B cell (primary cell): ENCODE data around the gene ELANE.

Source experiments
- EZH2 ChIP-seq: IDR thresholded peaks from 2 replicates; pipeline ENCODE4 v1.6.1; 2012; ENCODE audit warnings: borderline replicate concordance, low read depth, mild to moderate bottlenecking, moderate library complexity, low read length; ENCODE audit not compliant: insufficient read depth, poor library complexity, severe bottlenecking
- TF ChIP-seq, protein P1 (sequence below): fragments of 200-600 bp; IDR thresholded peaks from one replicate; pipeline ENCODE4 v1.8.0; 2022; ENCODE audit warnings: antibody characterized with exemption, mild to moderate bottlenecking

DNA sequence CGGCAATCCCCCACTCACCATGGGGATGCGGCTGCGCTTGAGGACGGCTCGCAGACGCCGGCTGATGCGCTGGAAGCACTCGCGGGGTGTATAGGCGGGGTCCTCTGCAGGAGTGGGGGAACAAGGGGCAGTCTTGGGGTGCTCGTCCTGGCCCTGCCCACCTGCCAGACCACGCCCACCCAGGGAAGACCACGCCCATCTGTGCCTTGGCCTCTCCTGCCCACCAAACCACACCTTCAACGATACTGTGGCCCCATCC lies 47.9 kb downstream of the ELANE start:
- TF ChIP-seq EZH2, result no peak
- TF ChIP-seq, protein P1, sequence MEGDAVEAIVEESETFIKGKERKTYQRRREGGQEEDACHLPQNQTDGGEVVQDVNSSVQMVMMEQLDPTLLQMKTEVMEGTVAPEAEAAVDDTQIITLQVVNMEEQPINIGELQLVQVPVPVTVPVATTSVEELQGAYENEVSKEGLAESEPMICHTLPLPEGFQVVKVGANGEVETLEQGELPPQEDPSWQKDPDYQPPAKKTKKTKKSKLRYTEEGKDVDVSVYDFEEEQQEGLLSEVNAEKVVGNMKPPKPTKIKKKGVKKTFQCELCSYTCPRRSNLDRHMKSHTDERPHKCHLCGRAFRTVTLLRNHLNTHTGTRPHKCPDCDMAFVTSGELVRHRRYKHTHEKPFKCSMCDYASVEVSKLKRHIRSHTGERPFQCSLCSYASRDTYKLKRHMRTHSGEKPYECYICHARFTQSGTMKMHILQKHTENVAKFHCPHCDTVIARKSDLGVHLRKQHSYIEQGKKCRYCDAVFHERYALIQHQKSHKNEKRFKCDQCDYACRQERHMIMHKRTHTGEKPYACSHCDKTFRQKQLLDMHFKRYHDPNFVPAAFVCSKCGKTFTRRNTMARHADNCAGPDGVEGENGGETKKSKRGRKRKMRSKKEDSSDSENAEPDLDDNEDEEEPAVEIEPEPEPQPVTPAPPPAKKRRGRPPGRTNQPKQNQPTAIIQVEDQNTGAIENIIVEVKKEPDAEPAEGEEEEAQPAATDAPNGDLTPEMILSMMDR, result no peak
